Calu3 (cell line): Measurements from ENCODE around the gene GDPD3. TPM values are rescaled to one million over a fixed set of nuclear protein-coding genes. Genes with fewer than 3 reads are reported as not detected.
"Not testable (repeated sequence)": the region's sequence is repeated elsewhere in the genome, so short reads cannot be mapped to it uniquely, and the experiment has no call there.

Experiments
- BruUV-seq: library from RNA; stranded (reverse); fragments of 400-500 nt; replicated peaks from 2 replicates; lab custom pipeline; 2021; lab: Mats Ljungman, UMichigan
- CTCF ChIA-PET: fragments of 300-600 bp; sonication (Branson Sonifier 250); formaldehyde crosslinking; loops from one replicate; lab custom pipeline; 2022; ENCODE audit warnings: antibody characterized with exemption; lab: Charles Lee
- DNase-seq: peaks from one replicate; pipeline ENCODE4 v3.0.0; 2022
- H3K27ac Mint-ChIP-seq: one replicate; pipeline ENCODE4 v1.8.0; 2022; ENCODE audit warnings: mixed read lengths; ENCODE audit not compliant: unreplicated experiment
- H3K27me3 Mint-ChIP-seq: one replicate; pipeline ENCODE4 v1.8.0; 2022; ENCODE audit warnings: mixed read lengths; ENCODE audit not compliant: unreplicated experiment
- H3K36me3 Mint-ChIP-seq: one replicate; pipeline ENCODE4 v1.8.0; 2022; ENCODE audit warnings: mild to moderate bottlenecking, moderate library complexity, mixed read lengths; ENCODE audit not compliant: insufficient read depth, unreplicated experiment
- H3K4me1 Mint-ChIP-seq: one replicate; pipeline ENCODE4 v1.8.0; 2022; ENCODE audit warnings: mild to moderate bottlenecking, low read depth, mixed read lengths; ENCODE audit not compliant: unreplicated experiment
- H3K4me3 Mint-ChIP-seq: one replicate; pipeline ENCODE4 v1.8.0; 2022; ENCODE audit warnings: mild to moderate bottlenecking, low read depth, moderate library complexity, mixed read lengths; ENCODE audit not compliant: unreplicated experiment
- H3K9me3 Mint-ChIP-seq: one replicate; pipeline ENCODE4 v1.8.0; 2022; ENCODE audit warnings: low read depth, mixed read lengths; ENCODE audit not compliant: unreplicated experiment
- intact Hi-C: fragments of 100-400 bp; cut with micrococcal nuclease; formaldehyde crosslinking; loops from one replicate; pipeline ENCODE4 v1.10.0; 2022; ENCODE audit not compliant: unreplicated experiment
- total RNA-seq: library from RNA; stranded (reverse); gene quantifications from 2 replicates; pipeline ENCODE4 v1.2.3, GENCODE V29; 2022
- TF ChIP-seq, protein P1 (sequence below): fragments of 200-600 bp; IDR thresholded peaks from one replicate; pipeline ENCODE4 v1.8.0; 2022; ENCODE audit warnings: antibody characterized with exemption; ENCODE audit not compliant: unreplicated experiment

The GDPD3 gene
- total RNA-seq, 1 experiment from 2014 or later, result 7.8 TPM

DNA sequence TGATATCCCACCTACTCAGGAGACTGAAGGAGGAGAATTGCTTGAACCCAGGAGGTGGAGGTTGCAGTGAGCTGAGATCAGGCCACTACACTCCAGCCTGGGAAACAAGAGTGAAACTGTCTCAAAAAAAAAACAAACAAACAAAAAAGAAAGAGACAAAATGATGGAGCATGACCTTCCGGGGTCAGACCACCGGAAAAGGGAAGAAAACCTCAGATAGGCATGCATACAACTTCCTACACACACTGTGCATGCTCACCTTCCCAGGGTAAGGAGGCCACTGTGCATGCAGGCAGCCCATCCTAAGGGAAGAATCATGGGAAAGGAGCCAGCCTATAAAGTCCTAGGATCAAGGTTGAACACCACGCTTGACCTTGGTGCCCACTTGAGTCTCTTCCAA lies 19.3 kb upstream of the GDPD3 start:
- H3K27me3 Mint-ChIP-seq, result no peaks in the 10 kb centered on the region
- no peaks in the 10 kb centered on the region for H3K36me3 Mint-ChIP-seq
- H3K27ac Mint-ChIP-seq, result no peak overlapping the region
- H3K4me1 Mint-ChIP-seq, result no peaks in the 10 kb centered on the region
- no peak for DNase-seq
- BruUV-seq, result no TSS peak
- TF ChIP-seq, protein P1, sequence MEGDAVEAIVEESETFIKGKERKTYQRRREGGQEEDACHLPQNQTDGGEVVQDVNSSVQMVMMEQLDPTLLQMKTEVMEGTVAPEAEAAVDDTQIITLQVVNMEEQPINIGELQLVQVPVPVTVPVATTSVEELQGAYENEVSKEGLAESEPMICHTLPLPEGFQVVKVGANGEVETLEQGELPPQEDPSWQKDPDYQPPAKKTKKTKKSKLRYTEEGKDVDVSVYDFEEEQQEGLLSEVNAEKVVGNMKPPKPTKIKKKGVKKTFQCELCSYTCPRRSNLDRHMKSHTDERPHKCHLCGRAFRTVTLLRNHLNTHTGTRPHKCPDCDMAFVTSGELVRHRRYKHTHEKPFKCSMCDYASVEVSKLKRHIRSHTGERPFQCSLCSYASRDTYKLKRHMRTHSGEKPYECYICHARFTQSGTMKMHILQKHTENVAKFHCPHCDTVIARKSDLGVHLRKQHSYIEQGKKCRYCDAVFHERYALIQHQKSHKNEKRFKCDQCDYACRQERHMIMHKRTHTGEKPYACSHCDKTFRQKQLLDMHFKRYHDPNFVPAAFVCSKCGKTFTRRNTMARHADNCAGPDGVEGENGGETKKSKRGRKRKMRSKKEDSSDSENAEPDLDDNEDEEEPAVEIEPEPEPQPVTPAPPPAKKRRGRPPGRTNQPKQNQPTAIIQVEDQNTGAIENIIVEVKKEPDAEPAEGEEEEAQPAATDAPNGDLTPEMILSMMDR, result no peak
- CTCF ChIA-PET, result no interaction called here
- H3K9me3 Mint-ChIP-seq, result peaks cover 3% of the 10 kb centered on the region
- no peak overlapping the region for H3K4me3 Mint-ChIP-seq
- intact Hi-C loops, result no loop called here

DNA sequence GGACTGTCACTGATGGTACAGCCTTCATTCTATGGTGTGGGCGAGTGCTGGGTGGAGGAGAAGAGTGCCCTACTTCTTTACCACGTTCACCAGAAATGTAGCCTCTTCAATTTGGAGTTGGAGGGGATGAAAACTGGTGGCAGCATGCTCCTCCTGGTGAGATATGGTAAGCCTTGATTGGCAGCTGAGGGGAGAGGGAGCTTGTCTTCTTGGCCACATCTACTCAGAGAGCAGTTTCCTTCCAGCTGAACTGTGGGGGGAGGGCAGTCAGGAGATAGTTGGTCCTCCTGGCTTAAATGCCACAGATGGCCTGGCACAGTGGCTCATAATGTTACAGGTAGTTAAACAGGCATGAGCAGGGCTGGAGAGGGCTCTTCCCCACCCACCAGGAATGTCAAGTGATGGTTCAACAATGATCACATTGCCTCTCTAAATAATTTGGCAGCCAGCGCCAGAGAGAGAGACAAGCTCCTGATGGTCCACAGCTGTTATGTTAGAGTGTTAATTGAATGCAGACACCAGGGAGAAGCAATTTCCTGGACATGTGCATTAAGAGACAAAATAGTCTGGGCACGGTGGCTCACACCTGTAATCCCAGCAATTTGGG lies 18.6 kb upstream of the GDPD3 start:
- TF ChIP-seq, protein P1, result no peak
- Mint-ChIP-seq H3K27ac (no peak overlapping the region), H3K27me3 (no peaks in the 10 kb centered on the region), H3K9me3 (peaks cover 3% of the 10 kb centered on the region), H3K4me3 (no peak overlapping the region), H3K36me3 (no peaks in the 10 kb centered on the region), H3K4me1 (no peaks in the 10 kb centered on the region)
- intact Hi-C loops, result no loop called here
- DNase-seq, result no peak
- CTCF ChIA-PET, result no interaction called here
- BruUV-seq, result no TSS peak

DNA sequence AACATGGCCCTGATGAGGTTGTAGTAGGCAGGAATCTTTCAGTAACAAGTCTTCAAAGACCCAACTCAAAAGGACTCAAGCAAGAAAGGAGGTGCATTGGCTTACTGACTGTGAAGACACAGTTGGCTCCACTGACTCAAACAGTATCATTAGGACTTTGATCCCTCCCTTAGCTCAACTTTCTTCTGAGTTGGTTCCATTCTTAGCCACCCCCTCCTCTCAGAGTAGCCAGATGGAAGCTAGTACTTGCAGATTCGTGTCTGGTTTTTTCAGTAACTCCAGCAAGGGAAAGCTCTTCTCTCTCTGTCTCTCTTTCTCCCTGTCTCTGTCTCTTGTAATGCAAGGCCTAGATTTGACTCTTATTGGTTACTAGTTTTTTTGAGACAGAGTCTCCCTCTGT lies 14.7 kb upstream of the GDPD3 start:
- no peaks in the 10 kb centered on the region for H3K9me3 Mint-ChIP-seq
- no peak overlapping the region for H3K4me3 Mint-ChIP-seq
- no peak overlapping the region for H3K27ac Mint-ChIP-seq
- H3K36me3 Mint-ChIP-seq, result peaks cover 6% of the 10 kb centered on the region
- peaks cover 10% of the 10 kb centered on the region for H3K4me1 Mint-ChIP-seq
- intact Hi-C loops, result no loop called here
- CTCF ChIA-PET, result no interaction called here
- TF ChIP-seq, protein P1, result no peak
- BruUV-seq, result no TSS peak
- no peaks in the 10 kb centered on the region for H3K27me3 Mint-ChIP-seq
- no peak for DNase-seq

DNA sequence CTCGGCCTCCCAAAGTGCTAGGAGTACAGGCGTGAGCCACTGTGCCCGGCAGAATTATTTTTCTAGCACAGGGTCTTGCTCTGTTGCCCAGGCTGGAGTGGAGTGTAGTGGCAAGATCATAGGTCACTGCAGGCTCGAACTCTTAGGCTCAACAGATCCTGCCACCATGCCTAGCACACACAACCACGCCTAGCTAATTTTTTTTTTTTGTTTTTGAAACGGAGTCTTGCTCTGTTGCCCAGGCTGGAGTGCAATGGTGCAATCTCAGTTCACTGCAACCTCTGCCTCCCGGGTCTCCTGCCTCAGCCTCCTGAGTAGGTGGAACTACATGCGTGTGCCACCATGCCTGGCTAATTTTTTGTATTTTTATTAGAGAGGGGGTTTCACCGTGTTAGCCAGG lies 12.4 kb upstream of the GDPD3 start:
- H3K27me3 Mint-ChIP-seq, result not testable (repeated sequence)

DNA sequence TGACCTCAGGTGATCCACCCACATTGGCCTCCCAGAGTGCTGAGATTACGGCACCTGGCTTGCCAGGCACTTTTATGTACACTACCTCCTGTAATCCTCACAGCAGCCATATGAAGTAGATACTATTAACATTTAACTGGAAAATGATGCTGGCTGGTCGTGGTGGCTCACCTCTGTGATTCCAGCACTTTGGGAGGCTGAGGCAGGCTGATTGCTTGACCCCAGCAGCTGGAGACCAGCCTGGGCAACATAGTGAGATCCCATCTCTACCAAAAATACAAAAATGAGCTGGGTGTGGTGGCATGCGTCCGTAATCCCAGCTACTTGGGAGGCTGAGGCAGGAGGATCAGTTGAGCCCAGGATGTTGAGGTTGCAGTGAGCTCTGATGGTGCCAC lies 11.6 kb upstream of the GDPD3 start:
- H3K36me3 Mint-ChIP-seq, result peaks cover 29% of the 10 kb centered on the region
- no peaks in the 10 kb centered on the region for H3K27me3 Mint-ChIP-seq
- no peaks in the 10 kb centered on the region for H3K9me3 Mint-ChIP-seq
- H3K27ac Mint-ChIP-seq, result no peak overlapping the region
- H3K4me3 Mint-ChIP-seq, result no peak overlapping the region
- DNase-seq, result no peak
- TF ChIP-seq, protein P1, result no peak
- intact Hi-C loops, result no loop called here
- CTCF ChIA-PET, result interaction anchor here (0.6 to 2.2 kb wide), 3 partner anchors 33 to 478 kb away, joined by 3 to 7 read pairs (median 3); partner anchors contain the start of gene TBX6
- peaks cover 31% of the 10 kb centered on the region for H3K4me1 Mint-ChIP-seq
- BruUV-seq, result no TSS peak

More for the DNA sequence above, 12.4 kb upstream of the GDPD3 start:
- H3K4me3 Mint-ChIP-seq, H3K9me3 Mint-ChIP-seq, BruUV-seq, H3K27ac Mint-ChIP-seq, intact Hi-C loops, DNase-seq: not testable (repeated sequence)
- H3K4me1 Mint-ChIP-seq, result peaks cover 24% of the 10 kb centered on the region
- CTCF ChIA-PET, result interaction anchor here (0.6 kb wide), 2 partner anchors 53 to 478 kb away, joined by 3 read pairs; no protein-coding TSS in a partner anchor
- H3K36me3 Mint-ChIP-seq, result peaks cover 25% of the 10 kb centered on the region
